ENCODE data around the gene TMEM207. TPM values are rescaled to one million over a fixed set of nuclear protein-coding genes. Genes with fewer than 3 reads are reported as not detected.

Gene TMEM207
- total RNA-seq (2022; extraction: Qiagen RNA extraction), result not detected in 5 replicates

GRCh38 chr3:190449801-190450200 lies at the start of gene TMEM207:
TMEM207 (minus strand) TSS chr3:190449901; CDS start chr3:190449809, 92 bp downstream.

GRCh38 chr3:190387578-190388213 lies 62.0 kb downstream of the TMEM207 start, which contains the start of gene CLDN16:
CLDN16 (plus strand) TSS chr3:190388163; CDS start chr3:190388330, 167 bp downstream.

Other genes starting within 250 kb of the TMEM207 start
- gene CLDN1, start 127.5 kb downstream of the TMEM207 start, total RNA-seq (2022; extraction: Qiagen RNA extraction), result 17.1 to 21.7 TPM (median 19.6 TPM) in 5 replicates
- 0.03 to 0.14 TPM (median 0.08 TPM) in 3 of 5 replicates, not detected in the others for gene CLDN16, start 61.7 kb downstream of the TMEM207 start, total RNA-seq (2022; extraction: Qiagen RNA extraction)
- gene IL1RAP, start 64.2 kb upstream of the TMEM207 start, total RNA-seq (2022; extraction: Qiagen RNA extraction), result 3.6 to 6.2 TPM (median 5.2 TPM) in 5 replicates

Data from A549 treated with Hydrocortisone at 1 μM for 4 hours (cell line).